NCI-H774 (cell line): ENCODE measurements around the gene INTS7.
A peak's percentile ranks its signal among the peaks of the same experiment; 100 is the strongest.

ENCODE experiments used
- DNase-seq: peaks from one replicate; lab custom pipeline; 2025; lab: John Stamatoyannopoulos, UW

Gene INTS7

GRCh38 chr1:211909395-211909794 lies 126.0 kb downstream of the INTS7 start:
- DNase-seq, result no peak

- no peak for DNase-seq
These were observed 126.4 kb downstream of the INTS7 start for GRCh38 chr1:211908951-211909350.

- no peak for DNase-seq
These were observed 126.9 kb downstream of the INTS7 start for GRCh38 chr1:211908453-211908852.

DNA sequence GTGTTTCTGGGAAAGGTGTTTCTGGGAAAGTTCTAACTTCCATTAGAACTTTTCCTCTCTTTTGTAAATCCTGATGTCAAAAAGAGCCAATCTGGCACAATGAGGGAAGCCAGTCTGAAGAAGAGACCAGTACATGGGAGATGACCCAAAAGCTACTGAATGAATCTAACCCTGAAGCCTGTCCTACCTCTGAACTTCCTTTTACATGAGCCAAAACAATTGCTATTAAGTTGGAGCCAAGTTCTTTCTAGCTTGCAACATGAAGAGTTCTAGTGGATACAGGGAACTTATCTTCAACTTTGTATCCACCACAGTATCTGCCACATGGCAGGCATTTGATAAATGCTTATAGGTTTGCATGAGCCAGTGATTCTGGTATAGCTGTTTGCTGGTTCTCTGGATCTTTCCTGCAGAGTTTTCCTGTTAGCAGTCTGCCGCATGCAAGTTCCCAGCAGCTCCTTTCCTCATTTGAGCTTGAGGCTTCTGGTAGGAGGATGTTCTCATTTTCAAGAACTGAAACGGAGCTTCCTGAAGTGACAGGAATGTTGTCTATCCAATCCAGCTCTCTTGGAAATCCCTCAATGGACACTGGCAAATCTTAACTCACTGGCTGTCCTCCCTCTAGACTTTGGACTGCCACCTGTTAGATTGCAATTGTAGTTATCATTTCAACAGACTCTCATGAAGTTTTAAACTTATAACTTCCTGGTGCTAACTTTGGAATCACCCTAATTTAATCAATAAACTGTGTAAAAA lies 131.7 kb downstream of the INTS7 start:
- DNase-seq, result no peak

DNA sequence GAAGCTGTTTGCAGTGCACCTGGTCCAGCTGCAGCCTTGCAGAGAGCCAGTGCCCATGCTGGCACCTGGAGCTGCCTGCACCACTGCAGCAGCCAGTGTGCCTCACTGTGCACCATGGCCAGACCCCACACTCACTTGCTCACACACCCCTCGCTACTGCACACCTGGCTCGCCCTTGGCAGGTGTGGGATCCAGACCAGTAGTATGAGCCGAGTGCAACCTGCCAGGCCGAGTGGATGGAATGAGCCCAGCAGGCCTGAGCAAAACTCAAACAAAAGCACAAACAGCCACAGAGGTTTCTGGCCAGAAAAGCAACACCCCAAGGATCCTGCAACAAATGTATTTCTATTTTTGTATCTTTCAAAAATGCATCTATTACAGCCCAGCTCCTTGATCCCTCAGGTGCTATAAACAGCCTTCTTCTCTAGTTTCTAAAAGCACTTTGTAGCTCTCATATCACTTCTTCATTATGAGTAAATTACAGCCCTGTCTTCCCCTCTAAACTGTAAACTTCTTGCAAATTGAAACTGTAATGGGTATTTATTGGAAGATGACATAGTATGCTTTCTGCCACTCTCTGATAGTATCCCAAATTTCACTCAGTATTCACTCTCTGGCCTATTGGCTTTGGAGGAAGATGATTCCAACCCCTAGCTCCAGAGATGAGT lies 132.6 kb downstream of the INTS7 start:
- DNase-seq, result no peak

- DNase-seq, result no peak
These were observed 133.4 kb downstream of the INTS7 start for GRCh38 chr1:211901945-211902344.

GRCh38 chr1:211900441-211900840 lies 134.9 kb downstream of the INTS7 start:
- no peak for DNase-seq

DNA sequence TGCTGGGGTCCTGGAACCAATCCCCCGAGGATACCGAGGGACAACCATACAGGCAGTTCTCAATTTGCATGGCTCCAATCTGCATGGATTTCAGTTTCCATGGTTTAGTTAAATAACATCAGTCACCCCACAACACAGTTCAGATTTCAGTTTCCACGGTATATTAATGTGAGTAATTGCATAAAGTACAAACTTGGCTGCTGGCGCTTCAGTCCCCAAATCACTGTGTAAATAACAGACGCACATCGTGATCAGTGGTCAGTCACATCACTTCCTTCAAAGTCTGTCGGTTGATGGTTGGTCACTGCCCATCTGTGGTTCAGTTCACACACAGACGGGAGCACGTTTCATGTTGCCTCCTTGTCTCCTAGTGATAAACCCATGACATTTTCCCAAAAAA lies 138.4 kb downstream of the INTS7 start:
- DNase-seq, result peak; percentile 45

GRCh38 chr1:211895126-211895759 lies 140.1 kb downstream of the INTS7 start:
- DNase-seq, result no peak

- DNase-seq, result no peak
These were observed 141.0 kb downstream of the INTS7 start for GRCh38 chr1:211894312-211894711.

- DNase-seq, result peak; percentile 48
These were observed 142.1 kb downstream of the INTS7 start for GRCh38 chr1:211893260-211893659.

GRCh38 chr1:211892577-211892976 lies 142.8 kb downstream of the INTS7 start:
- no peak for DNase-seq

- no peak for DNase-seq
These were observed 143.6 kb downstream of the INTS7 start for GRCh38 chr1:211891708-211892107.
